HFF-Myc (cell line): ENCODE measurements around the gene VAT1.

Experiments used
- DNase-seq: peaks from one replicate; pipeline ENCODE4 v3.0.0-alpha.2; 2011; ENCODE audit warnings: low read depth; ENCODE audit errors: extremely low read depth
- H3K4me3 ChIP-seq: replicated peaks from 2 replicates; pipeline ENCODE4 v1.5.1; 2011; ENCODE audit warnings: low read depth, mild to moderate bottlenecking, control low read depth, low read length
- CTCF ChIP-seq: IDR thresholded peaks from 2 replicates; pipeline ENCODE4 v1.5.1; 2012; ENCODE audit warnings: mild to moderate bottlenecking, low read depth, low read length, control low read depth; ENCODE audit errors: missing control alignments

The VAT1 gene

GRCh38 chr17:43021741-43022512 lies at the start of gene VAT1:
TSS of gene VAT1 (minus strand) at chr17:43022385. CDS start at chr17:43022322, 63 bp downstream.
- H3K4me3 ChIP-seq, result peak within 1 kb of the TSS; percentile 97
- no peak for TF ChIP-seq CTCF
- no peak for DNase-seq

GRCh38 chr17:43070872-43071271 lies 48.7 kb upstream of the VAT1 start:
- no peak for DNase-seq
- no peak for TF ChIP-seq CTCF
- no peak overlapping the region for H3K4me3 ChIP-seq

GRCh38 chr17:43070257-43070656 lies 48.1 kb upstream of the VAT1 start:
- H3K4me3 ChIP-seq, result no peak overlapping the region
- TF ChIP-seq CTCF, result no peak
- DNase-seq, result no peak

- no peak for DNase-seq
- no peak overlapping the region for H3K4me3 ChIP-seq
- no peak for TF ChIP-seq CTCF
These were observed 47.2 kb upstream of the VAT1 start for GRCh38 chr17:43069368-43069898.

- TF ChIP-seq CTCF, result no peak
- H3K4me3 ChIP-seq, result no peak overlapping the region
- no peak for DNase-seq
These were observed 46.6 kb upstream of the VAT1 start for GRCh38 chr17:43068570-43069367.

- H3K4me3 ChIP-seq, result no peak overlapping the region
- TF ChIP-seq CTCF, result no peak
- DNase-seq, result no peak
These were observed 40.9 kb upstream of the VAT1 start for GRCh38 chr17:43062984-43063638.
